PFSK-1 (cell line): ENCODE measurements around the gene TMEM272.

Source experiments
- FOXP2 ChIP-seq: optimal IDR thresholded peaks from 2 replicates; pipeline ENCODE3; 2011; ENCODE audit warnings: borderline replicate concordance, control low read depth, inconsistent platforms; ENCODE audit not compliant: insufficient read depth; ENCODE audit errors: extremely low read length, extremely low read depth
- POLR2AphosphoS5 ChIP-seq: IDR thresholded peaks from 2 replicates; pipeline ENCODE4 v1.6.1; 2012; ENCODE audit warnings: low read depth, mild to moderate bottlenecking, control low read depth, low read length, moderate library complexity
- SIN3A ChIP-seq: IDR thresholded peaks from 2 replicates; pipeline ENCODE4 v1.6.1; 2012; ENCODE audit warnings: mild to moderate bottlenecking, low read length, moderate library complexity, borderline replicate concordance; ENCODE audit not compliant: insufficient read depth
- TAF1 ChIP-seq: IDR thresholded peaks from 2 replicates; pipeline ENCODE4 v1.6.1; 2012; ENCODE audit warnings: low read length, control low read depth, borderline replicate concordance; ENCODE audit not compliant: insufficient read depth

- no peak for TF ChIP-seq FOXP2
- TF ChIP-seq TAF1 = no peak
- TF ChIP-seq POLR2AphosphoS5 = no peak
- TF ChIP-seq SIN3A = no peak
Measured at GRCh38 chr13:51885651-51886050, 40.7 kb upstream of the TMEM272 start.
